ENCODE data around the gene TMEM175.

The TMEM175 gene

GRCh38 chr4:914531-914930 lies 17.7 kb upstream of the TMEM175 start:
- no peaks in the 10 kb centered on the region for H3K4me1 ChIP-seq (ENCODE audit: low read depth, poor library complexity, severe bottlenecking)
- no peak for TF ChIP-seq CTCF (conservative IDR thresholded peaks at IDR 0.05; ENCODE audit: low read depth, low read length)
- H3K36me3 ChIP-seq (ENCODE audit: insufficient read depth), result no peaks in the 10 kb centered on the region
- H3K27ac ChIP-seq, result no peak overlapping the region
- H3K4me3 ChIP-seq (IDR thresholded peaks at IDR 0.05; ENCODE audit: insufficient read depth, low read depth, low read length), result no peak overlapping the region
- H3K4me2 ChIP-seq, result no peak overlapping the region
- peaks cover 34% of the 10 kb centered on the region; the same call in 1 of the 2 replicates for H3K79me2 ChIP-seq (ENCODE audit: insufficient read depth, low read depth)
- H3K27me3 ChIP-seq (ENCODE audit: insufficient read depth, low read depth), result no peaks in the 10 kb centered on the region
- H4K20me1 ChIP-seq (ENCODE audit: insufficient read depth), result no peaks in the 10 kb centered on the region
- no peak overlapping the region for H3K9ac ChIP-seq
- H2AFZ ChIP-seq (ENCODE audit: low read depth), result no peak overlapping the region

- H3K4me1 ChIP-seq (ENCODE audit: low read depth, poor library complexity, severe bottlenecking), result no peaks in the 10 kb centered on the region
- H3K79me2 ChIP-seq (ENCODE audit: insufficient read depth, low read depth), result peaks cover 34% of the 10 kb centered on the region; the same call in 1 of the 2 replicates
- H4K20me1 ChIP-seq (ENCODE audit: insufficient read depth), result no peaks in the 10 kb centered on the region
- no peak overlapping the region for H3K27ac ChIP-seq
- TF ChIP-seq CTCF (conservative IDR thresholded peaks at IDR 0.05; ENCODE audit: low read depth, low read length), result no peak
- H3K36me3 ChIP-seq (ENCODE audit: insufficient read depth), result no peaks in the 10 kb centered on the region
- H3K4me3 ChIP-seq (IDR thresholded peaks at IDR 0.05; ENCODE audit: insufficient read depth, low read depth, low read length), result no peak overlapping the region
- no peaks in the 10 kb centered on the region for H3K27me3 ChIP-seq (ENCODE audit: insufficient read depth, low read depth)
- no peak overlapping the region for H2AFZ ChIP-seq (ENCODE audit: low read depth)
- no peak overlapping the region for H3K9ac ChIP-seq
- no peak overlapping the region for H3K4me2 ChIP-seq
Measured at GRCh38 chr4:915041-915474, 17.2 kb upstream of the TMEM175 start.

- Histone ChIP-seq H3K4me1 (ENCODE audit: low read depth, poor library complexity, severe bottlenecking) (no peaks in the 10 kb centered on the region), H3K27ac (no peak overlapping the region), H3K27me3 (ENCODE audit: insufficient read depth, low read depth) (no peaks in the 10 kb centered on the region), H3K4me3 (IDR thresholded peaks at IDR 0.05; ENCODE audit: insufficient read depth, low read depth, low read length) (no peak overlapping the region), H2AFZ (ENCODE audit: low read depth) (no peak overlapping the region), H3K79me2 (ENCODE audit: insufficient read depth, low read depth) (peaks cover 34% of the 10 kb centered on the region; the same call in 1 of the 2 replicates), H4K20me1 (ENCODE audit: insufficient read depth) (no peaks in the 10 kb centered on the region), H3K4me2 (no peak overlapping the region), H3K36me3 (ENCODE audit: insufficient read depth) (no peaks in the 10 kb centered on the region), H3K9ac (no peak overlapping the region)
- TF ChIP-seq CTCF (conservative IDR thresholded peaks at IDR 0.05; ENCODE audit: low read depth, low read length), result no peak
Measured at GRCh38 chr4:915595-915994, 16.7 kb upstream of the TMEM175 start.

- Histone ChIP-seq H3K79me2 (ENCODE audit: insufficient read depth, low read depth) (peaks cover 52% of the 10 kb centered on the region), H3K4me2 (no peak overlapping the region), H3K4me1 (ENCODE audit: low read depth, poor library complexity, severe bottlenecking) (no peaks in the 10 kb centered on the region), H4K20me1 (ENCODE audit: insufficient read depth) (no peaks in the 10 kb centered on the region), H3K27me3 (ENCODE audit: insufficient read depth, low read depth) (no peaks in the 10 kb centered on the region), H3K27ac (no peak overlapping the region), H3K4me3 (IDR thresholded peaks at IDR 0.05; ENCODE audit: insufficient read depth, low read depth, low read length) (no peak overlapping the region), H3K36me3 (ENCODE audit: insufficient read depth) (no peaks in the 10 kb centered on the region), H3K9ac (no peak overlapping the region), H2AFZ (ENCODE audit: low read depth) (no peak overlapping the region)
- TF ChIP-seq CTCF (conservative IDR thresholded peaks at IDR 0.05; ENCODE audit: low read depth, low read length), result no peak
Measured at GRCh38 chr4:917466-917865, 14.8 kb upstream of the TMEM175 start.

Measured in KMS-11 (cell line).